ENCODE data around the gene EPHA3. TPM values are rescaled to one million over a fixed set of nuclear protein-coding genes. Genes with fewer than 3 reads are reported as not detected.

The EPHA3 gene
- total RNA-seq, 1 donor from 2014 or later, result 1.5 TPM

DNA sequence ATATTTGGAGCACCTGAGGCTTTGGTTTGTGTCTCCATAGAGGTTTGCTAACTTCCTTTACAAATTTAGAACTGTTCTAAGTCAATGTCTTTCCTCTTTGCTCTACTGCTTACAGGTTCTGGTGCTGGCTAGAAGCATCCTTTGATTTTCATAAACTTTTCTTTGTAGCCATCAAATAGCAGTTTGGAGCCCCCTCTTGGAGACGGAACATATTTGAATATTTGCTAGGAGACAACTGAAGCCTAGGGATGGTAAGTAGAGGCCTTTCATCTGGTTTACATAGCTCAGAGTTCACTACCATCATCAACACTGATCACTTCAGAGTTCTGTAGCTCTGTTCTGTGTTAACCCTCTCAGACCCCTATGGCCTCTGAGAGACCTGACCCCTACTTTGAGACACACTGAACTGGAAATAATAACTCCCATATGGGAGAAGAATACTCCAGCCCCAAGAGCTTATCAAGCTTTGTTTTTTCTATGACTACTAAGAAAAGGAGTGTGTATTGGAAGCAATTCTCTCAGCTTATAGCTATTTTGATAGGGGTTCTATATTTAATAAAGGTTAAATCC is 420.4 kb downstream of the EPHA3 start:
- ATAC-seq, result no peak

More for the DNA sequence above, 420.4 kb downstream of the EPHA3 start:
- no peak for DNase-seq (ENCODE audit: low spot score)
